HL-60 (cell line): Measurements from ENCODE around the gene SSTR4.

Experiments
- DNase-seq, 2 experiments: peaks; one replicate each; pipeline ENCODE4 v3.0.0-alpha.2; 2010 to 2020; ENCODE audit warnings: low read depth in 1 of 2, low spot score in 1 of 2
- H3K27ac ChIP-seq: fragments of 250-450 bp; sonication (Bioruptor Pico); replicated peaks from 2 replicates; pipeline ENCODE4 v1.5.1; 2020; ENCODE audit warnings: mild to moderate bottlenecking, moderate library complexity
- H3K27me3 ChIP-seq: fragments of 250-450 bp; sonication (Bioruptor Pico); 2 replicates; pipeline ENCODE4 v1.5.1; 2021; ENCODE audit warnings: mild to moderate bottlenecking, moderate library complexity; ENCODE audit not compliant: insufficient read depth, poor library complexity, severe bottlenecking
- H3K4me3 ChIP-seq: replicated peaks from 2 replicates; pipeline ENCODE4 v1.5.1; 2011; ENCODE audit warnings: mild to moderate bottlenecking, control low read depth, low read length; ENCODE audit not compliant: insufficient read depth
- GABPA ChIP-seq: IDR thresholded peaks from 2 replicates; pipeline ENCODE4 v1.6.1; 2012; ENCODE audit warnings: low read depth
- POLR2AphosphoS5 ChIP-seq: IDR thresholded peaks from 2 replicates; pipeline ENCODE4 v1.6.1; 2012; ENCODE audit warnings: low read depth
- SPI1 ChIP-seq: IDR thresholded peaks from 2 replicates; pipeline ENCODE4 v1.6.1; 2012; ENCODE audit warnings: low read depth, mild to moderate bottlenecking, borderline replicate concordance
- TF ChIP-seq, protein P1 (sequence below): IDR thresholded peaks from one replicate; pipeline ENCODE4 v1.5.1; 2011; ENCODE audit warnings: low read length, control low read depth, inconsistent platforms; ENCODE audit not compliant: insufficient read depth
- TF ChIP-seq, protein P2 (sequence below): IDR thresholded peaks from 2 replicates; pipeline ENCODE4 v1.6.1; 2012; ENCODE audit warnings: low read depth; ENCODE audit not compliant: insufficient replicate concordance

The SSTR4 gene

DNA sequence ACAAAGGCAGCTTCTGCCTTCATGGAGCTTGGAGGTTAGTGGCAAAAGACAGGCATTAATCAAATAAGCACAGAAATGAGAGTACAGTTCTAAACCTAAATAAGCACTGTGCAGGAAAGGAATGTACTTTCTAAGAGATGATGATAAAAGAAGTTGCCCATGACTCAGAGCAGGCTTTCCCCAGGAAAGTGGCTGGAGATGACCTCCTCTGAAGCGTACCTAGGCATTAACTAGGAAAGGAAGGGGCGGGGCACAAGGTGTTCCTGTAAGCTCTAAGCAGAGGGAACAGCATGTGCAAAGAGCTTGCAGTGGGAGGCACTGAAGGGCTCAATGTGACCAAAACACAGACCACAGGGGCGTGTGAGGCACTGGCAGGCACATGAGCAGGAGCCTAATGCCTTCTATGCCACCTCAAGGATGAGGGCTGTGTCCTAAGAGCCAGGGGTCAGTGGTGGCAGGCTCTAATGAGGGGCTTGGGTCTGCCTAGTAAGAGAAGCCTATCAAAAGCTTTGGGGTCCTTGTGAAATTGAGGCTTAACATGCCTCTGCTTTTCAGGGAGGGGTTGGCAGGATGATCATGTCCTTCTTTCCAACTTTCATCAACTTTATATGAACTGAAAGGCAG is 4.9 kb downstream of the SSTR4 start:
- no peak overlapping the region for H3K27ac ChIP-seq
- DNase-seq = no peak

DNA sequence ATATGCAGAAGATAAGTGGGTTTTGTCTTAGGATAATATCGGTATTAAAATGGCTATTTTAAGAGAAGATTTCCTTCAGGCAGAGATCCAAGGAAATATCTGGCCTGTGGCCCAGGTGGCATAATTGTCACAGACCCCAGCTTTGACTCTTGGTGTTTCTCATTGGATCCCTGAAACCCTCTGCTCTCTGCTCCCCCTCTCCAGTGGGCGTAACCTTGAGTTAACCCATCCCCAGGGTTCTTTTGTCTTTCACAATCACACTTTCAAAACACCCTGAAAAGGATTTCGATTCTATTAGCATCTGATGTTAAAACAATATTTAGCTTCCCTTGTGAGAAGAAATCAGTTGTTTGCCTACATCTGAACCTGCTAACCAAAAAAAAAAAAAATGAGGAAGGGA is 7.2 kb downstream of the SSTR4 start:
- no peaks in the 10 kb centered on the region for H3K27me3 ChIP-seq

More for the DNA sequence above, 4.9 kb downstream of the SSTR4 start:
- no peak for TF ChIP-seq GABPA
- no peak for TF ChIP-seq POLR2AphosphoS5
- TF ChIP-seq, protein P1, sequence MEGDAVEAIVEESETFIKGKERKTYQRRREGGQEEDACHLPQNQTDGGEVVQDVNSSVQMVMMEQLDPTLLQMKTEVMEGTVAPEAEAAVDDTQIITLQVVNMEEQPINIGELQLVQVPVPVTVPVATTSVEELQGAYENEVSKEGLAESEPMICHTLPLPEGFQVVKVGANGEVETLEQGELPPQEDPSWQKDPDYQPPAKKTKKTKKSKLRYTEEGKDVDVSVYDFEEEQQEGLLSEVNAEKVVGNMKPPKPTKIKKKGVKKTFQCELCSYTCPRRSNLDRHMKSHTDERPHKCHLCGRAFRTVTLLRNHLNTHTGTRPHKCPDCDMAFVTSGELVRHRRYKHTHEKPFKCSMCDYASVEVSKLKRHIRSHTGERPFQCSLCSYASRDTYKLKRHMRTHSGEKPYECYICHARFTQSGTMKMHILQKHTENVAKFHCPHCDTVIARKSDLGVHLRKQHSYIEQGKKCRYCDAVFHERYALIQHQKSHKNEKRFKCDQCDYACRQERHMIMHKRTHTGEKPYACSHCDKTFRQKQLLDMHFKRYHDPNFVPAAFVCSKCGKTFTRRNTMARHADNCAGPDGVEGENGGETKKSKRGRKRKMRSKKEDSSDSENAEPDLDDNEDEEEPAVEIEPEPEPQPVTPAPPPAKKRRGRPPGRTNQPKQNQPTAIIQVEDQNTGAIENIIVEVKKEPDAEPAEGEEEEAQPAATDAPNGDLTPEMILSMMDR = no peak
- no peak for TF ChIP-seq SPI1
- TF ChIP-seq, protein P2, sequence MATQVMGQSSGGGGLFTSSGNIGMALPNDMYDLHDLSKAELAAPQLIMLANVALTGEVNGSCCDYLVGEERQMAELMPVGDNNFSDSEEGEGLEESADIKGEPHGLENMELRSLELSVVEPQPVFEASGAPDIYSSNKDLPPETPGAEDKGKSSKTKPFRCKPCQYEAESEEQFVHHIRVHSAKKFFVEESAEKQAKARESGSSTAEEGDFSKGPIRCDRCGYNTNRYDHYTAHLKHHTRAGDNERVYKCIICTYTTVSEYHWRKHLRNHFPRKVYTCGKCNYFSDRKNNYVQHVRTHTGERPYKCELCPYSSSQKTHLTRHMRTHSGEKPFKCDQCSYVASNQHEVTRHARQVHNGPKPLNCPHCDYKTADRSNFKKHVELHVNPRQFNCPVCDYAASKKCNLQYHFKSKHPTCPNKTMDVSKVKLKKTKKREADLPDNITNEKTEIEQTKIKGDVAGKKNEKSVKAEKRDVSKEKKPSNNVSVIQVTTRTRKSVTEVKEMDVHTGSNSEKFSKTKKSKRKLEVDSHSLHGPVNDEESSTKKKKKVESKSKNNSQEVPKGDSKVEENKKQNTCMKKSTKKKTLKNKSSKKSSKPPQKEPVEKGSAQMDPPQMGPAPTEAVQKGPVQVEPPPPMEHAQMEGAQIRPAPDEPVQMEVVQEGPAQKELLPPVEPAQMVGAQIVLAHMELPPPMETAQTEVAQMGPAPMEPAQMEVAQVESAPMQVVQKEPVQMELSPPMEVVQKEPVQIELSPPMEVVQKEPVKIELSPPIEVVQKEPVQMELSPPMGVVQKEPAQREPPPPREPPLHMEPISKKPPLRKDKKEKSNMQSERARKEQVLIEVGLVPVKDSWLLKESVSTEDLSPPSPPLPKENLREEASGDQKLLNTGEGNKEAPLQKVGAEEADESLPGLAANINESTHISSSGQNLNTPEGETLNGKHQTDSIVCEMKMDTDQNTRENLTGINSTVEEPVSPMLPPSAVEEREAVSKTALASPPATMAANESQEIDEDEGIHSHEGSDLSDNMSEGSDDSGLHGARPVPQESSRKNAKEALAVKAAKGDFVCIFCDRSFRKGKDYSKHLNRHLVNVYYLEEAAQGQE = no peak
- H3K27me3 ChIP-seq = no peaks in the 10 kb centered on the region
- H3K4me3 ChIP-seq = no peak overlapping the region

DNA sequence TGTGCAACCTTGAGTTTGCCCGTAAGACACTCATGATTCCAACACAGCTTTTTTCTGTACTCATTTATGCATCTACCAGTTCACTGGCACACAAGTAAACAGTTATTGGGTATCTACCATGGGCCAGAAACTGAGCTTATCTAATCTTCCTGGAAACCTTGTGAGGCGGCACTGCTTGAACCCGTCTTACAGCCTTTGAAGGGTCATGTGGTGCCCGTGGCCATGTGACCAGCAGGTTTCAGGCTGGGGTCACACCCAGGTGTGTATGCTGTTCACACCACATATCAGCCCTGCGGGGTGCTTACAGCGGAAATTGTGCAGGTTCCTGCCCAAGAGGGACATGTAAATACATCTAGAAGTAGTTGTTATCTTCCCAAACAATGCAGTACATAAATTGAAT is 8.3 kb downstream of the SSTR4 start:
- no peak for DNase-seq
- Histone ChIP-seq H3K4me3 (no peak overlapping the region), H3K27ac (no peak overlapping the region), H3K27me3 (no peaks in the 10 kb centered on the region)
- TF ChIP-seq, protein P2 = no peak
- no peak for TF ChIP-seq POLR2AphosphoS5

More for the DNA sequence above, 7.2 kb downstream of the SSTR4 start:
- Histone ChIP-seq H3K27ac (no peak overlapping the region), H3K4me3 (no peak overlapping the region)
- TF ChIP-seq, protein P2 = no peak
- TF ChIP-seq POLR2AphosphoS5 (no peak), GABPA (no peak), SPI1 (no peak)
- TF ChIP-seq, protein P1 = no peak
- no peak for DNase-seq

DNA sequence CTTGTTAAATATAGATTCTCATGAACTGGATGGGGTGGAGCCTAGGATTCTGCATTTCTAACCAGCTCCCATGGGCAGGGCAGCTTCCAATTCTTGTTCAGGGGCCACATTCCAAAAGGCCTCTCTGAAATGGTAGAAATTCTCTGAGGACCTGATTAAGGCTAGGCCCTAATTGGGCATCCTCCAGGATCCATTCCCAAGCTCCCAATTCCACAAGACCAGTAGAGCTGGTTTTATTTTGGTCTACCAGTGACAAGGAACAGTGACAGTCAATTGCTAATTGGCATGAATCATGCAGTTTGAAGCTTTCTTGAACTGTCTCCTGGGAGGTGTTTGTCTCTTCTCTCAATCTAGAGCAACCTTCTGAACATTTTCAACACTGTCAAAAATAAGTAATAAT is 11.3 kb downstream of the SSTR4 start:
- Histone ChIP-seq H3K27me3 (no peaks in the 10 kb centered on the region), H3K4me3 (no peak overlapping the region), H3K27ac (no peak overlapping the region)
- TF ChIP-seq, protein P2 = no peak
- TF ChIP-seq, protein P1 = no peak
- no peak for TF ChIP-seq POLR2AphosphoS5
- TF ChIP-seq SPI1 = no peak
- no peak for DNase-seq
